ENCODE results near the gene IRF2. TPM values are rescaled to one million over a fixed set of nuclear protein-coding genes. Genes with fewer than 3 reads are reported as not detected.

Gene IRF2
- total and polyA plus RNA-seq, 7 donors = 6.7 to 28.9 (median 16.8) TPM

DNA sequence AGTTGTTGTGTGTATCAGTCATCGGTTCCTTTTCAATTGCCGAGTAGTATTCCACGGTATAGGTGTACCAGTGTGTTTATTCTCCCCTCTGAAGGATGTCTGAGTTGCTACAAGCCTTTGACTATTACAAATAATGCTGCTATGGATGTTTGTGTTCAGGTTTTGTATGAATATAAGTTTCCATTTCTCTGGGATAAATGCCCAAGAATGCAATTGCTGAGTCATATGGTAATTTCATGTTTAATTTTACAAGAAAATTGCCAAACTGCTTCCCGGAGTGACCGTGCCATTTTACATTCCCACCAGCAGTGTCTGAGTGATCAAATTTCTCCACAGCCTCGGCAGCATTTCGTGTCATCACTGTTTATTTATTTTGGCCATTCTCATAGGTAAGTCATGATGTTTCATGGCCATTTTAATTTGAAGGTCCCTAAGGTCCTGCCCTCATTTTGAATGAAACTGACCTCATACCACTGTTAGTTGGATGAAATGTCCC lies 73.9 kb downstream of the IRF2 start:
- no peak overlapping the region for H3K4me3 ChIP-seq

GRCh38 chr4:184399512-184399908 lies 74.8 kb downstream of the IRF2 start:
- intact Hi-C loops (cut with DNase I) = loop anchor here in 1 of 2 donors (2.0 to 5.0 kb wide), 2 partner anchors 15 to 73 kb away; partner anchors contain the start of gene IRF2
- no peak overlapping the region for H3K4me3 ChIP-seq
- ATAC-seq (no peak), DNase-seq (no peak)
- no peaks in the 10 kb centered on the region for H3K9me3 ChIP-seq
- H3K27ac ChIP-seq = peak overlapping the region; percentile 84
- peaks cover 2 to 48% of the 10 kb centered on the region in 2 donors for H3K36me3 ChIP-seq (ENCODE audit: insufficient read depth in 1 of 2, low read depth in 1 of 2)
- WGBS, 3 donors = 43 to 60% (median 57%) methylated on average over 3 of the region's 3 CpGs
- TF ChIP-seq, protein P1, sequence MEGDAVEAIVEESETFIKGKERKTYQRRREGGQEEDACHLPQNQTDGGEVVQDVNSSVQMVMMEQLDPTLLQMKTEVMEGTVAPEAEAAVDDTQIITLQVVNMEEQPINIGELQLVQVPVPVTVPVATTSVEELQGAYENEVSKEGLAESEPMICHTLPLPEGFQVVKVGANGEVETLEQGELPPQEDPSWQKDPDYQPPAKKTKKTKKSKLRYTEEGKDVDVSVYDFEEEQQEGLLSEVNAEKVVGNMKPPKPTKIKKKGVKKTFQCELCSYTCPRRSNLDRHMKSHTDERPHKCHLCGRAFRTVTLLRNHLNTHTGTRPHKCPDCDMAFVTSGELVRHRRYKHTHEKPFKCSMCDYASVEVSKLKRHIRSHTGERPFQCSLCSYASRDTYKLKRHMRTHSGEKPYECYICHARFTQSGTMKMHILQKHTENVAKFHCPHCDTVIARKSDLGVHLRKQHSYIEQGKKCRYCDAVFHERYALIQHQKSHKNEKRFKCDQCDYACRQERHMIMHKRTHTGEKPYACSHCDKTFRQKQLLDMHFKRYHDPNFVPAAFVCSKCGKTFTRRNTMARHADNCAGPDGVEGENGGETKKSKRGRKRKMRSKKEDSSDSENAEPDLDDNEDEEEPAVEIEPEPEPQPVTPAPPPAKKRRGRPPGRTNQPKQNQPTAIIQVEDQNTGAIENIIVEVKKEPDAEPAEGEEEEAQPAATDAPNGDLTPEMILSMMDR (IDR thresholded peaks at IDR 0.05) = no peak
- H3K4me1 ChIP-seq = peaks cover 61% of the 10 kb centered on the region
- no peaks in the 10 kb centered on the region for H3K27me3 ChIP-seq (ENCODE audit: insufficient read depth in 3 of 3, low read length in 2 of 3)

More for the DNA sequence above, 73.9 kb downstream of the IRF2 start:
- peaks cover 60% of the 10 kb centered on the region for H3K4me1 ChIP-seq
- peak overlapping the region; percentile 84 for H3K27ac ChIP-seq
- TF ChIP-seq, protein P1 (IDR thresholded peaks at IDR 0.05) = peak; percentile 26
- intact Hi-C loops (cut with DNase I) = no loop called here
- DNase-seq (peak in 1 of 2 donors; percentile 42), ATAC-seq (peak; percentile 40 to 60 (median 51))
- no peaks in the 10 kb centered on the region for H3K27me3 ChIP-seq (ENCODE audit: insufficient read depth in 3 of 3, low read length in 2 of 3)
- H3K9me3 ChIP-seq = no peaks in the 10 kb centered on the region
- 40 to 47% (median 46%) methylated on average over 7 of the region's 7 CpGs for WGBS, 3 donors
- H3K36me3 ChIP-seq (ENCODE audit: insufficient read depth in 1 of 2, low read depth in 1 of 2) = peaks cover 2 to 54% of the 10 kb centered on the region in 2 donors

GRCh38 chr4:184398741-184399511 lies 75.4 kb downstream of the IRF2 start:
- H3K27ac ChIP-seq = peak overlapping the region; percentile 84
- ATAC-seq (peak; percentile 34 to 60 (median 52)), DNase-seq (peak; percentile 41 to 66)
- intact Hi-C loops (cut with DNase I) = loop anchor here in 1 of 2 donors (2.0 to 5.0 kb wide), 2 partner anchors 14 to 73 kb away; partner anchors contain the start of gene IRF2
- H3K9me3 ChIP-seq = no peaks in the 10 kb centered on the region
- no peak overlapping the region for H3K4me3 ChIP-seq
- WGBS, 3 donors = 67 to 79% (median 67%) methylated on average over 24 of the region's 24 CpGs
- TF ChIP-seq, protein P1 (IDR thresholded peaks at IDR 0.05) = no peak
- peaks cover 2 to 48% of the 10 kb centered on the region in 2 donors for H3K36me3 ChIP-seq (ENCODE audit: insufficient read depth in 1 of 2, low read depth in 1 of 2)
- H3K27me3 ChIP-seq (ENCODE audit: insufficient read depth in 3 of 3, low read length in 2 of 3) = no peaks in the 10 kb centered on the region
- H3K4me1 ChIP-seq = peaks cover 61% of the 10 kb centered on the region

- DNase-seq (peak in 1 of 2 donors; percentile 46), ATAC-seq (peak; percentile 24 to 57 (median 46))
- intact Hi-C loops (cut with DNase I) = loop anchor here in 1 of 2 donors (2.0 to 5.0 kb wide), 2 partner anchors 13 to 75 kb away; partner anchors contain the start of gene IRF2
- Histone ChIP-seq H3K36me3 (ENCODE audit: insufficient read depth in 1 of 2, low read depth in 1 of 2) (peaks cover 2 to 52% of the 10 kb centered on the region in 2 donors), H3K4me1 (peaks cover 67% of the 10 kb centered on the region), H3K9me3 (no peaks in the 10 kb centered on the region), H3K27me3 (ENCODE audit: insufficient read depth in 3 of 3, low read length in 2 of 3) (no peaks in the 10 kb centered on the region), H3K4me3 (no peak overlapping the region), H3K27ac (peak overlapping the region; percentile 84)
- TF ChIP-seq, protein P1 (IDR thresholded peaks at IDR 0.05) = no peak
- 22 to 40% (median 27%) methylated on average over 6 of the region's 6 CpGs for WGBS, 3 donors
Measured at GRCh38 chr4:184397516-184398163, 76.7 kb downstream of the IRF2 start.

Measured in psoas muscle (tissue), 8 donors.